NCI-H2107 treated with DMSO at 0.1 percent for 48 hours (cell line): ENCODE measurements around the gene CDK10.
A peak's percentile ranks its signal among the peaks of the same experiment; 100 is the strongest.
"Not testable (repeated sequence)": the region's sequence is repeated elsewhere in the genome, so short reads cannot be mapped to it uniquely, and the experiment has no call there.

Experiments used
- DNase-seq: peaks from one replicate; lab custom pipeline; 2025; ENCODE audit not compliant: unreplicated experiment; lab: John Stamatoyannopoulos, UW

CDK10 gene, protein sequence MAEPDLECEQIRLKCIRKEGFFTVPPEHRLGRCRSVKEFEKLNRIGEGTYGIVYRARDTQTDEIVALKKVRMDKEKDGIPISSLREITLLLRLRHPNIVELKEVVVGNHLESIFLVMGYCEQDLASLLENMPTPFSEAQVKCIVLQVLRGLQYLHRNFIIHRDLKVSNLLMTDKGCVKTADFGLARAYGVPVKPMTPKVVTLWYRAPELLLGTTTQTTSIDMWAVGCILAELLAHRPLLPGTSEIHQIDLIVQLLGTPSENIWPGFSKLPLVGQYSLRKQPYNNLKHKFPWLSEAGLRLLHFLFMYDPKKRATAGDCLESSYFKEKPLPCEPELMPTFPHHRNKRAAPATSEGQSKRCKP

DNA sequence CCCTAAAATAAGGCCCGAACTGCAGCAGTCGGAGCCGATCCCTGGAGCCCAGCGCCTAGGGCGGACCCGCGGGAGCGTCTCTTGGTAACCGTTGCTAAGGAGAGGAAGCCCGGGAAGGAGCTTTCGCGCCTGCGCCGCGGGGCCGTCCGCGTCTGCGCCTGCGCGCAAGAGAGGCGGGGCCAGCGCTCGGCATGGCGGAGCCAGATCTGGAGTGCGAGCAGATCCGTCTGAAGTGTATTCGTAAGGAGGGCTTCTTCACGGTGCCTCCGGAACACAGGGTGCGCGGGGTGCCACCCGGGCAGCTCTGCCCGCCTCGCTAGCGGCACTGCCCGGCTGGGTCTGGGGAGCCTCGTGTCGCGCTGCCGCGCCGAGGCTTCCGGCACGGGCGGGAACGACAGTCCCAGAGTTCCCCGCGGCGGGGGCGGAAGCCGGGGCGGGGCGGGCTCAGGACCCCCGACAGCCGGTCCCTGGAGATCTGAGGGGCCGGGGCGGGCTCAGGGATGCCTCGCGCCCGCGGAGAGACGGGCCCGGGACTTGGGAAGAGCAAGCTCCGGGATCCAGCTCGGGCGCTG, at the start of gene CDK10:
CDK10 (plus strand) TSS at position 170 of the 572 bp plus-strand sequence; CDS start at position 192, 22 bp downstream.
- DNase-seq, result peak; percentile 67

DNA sequence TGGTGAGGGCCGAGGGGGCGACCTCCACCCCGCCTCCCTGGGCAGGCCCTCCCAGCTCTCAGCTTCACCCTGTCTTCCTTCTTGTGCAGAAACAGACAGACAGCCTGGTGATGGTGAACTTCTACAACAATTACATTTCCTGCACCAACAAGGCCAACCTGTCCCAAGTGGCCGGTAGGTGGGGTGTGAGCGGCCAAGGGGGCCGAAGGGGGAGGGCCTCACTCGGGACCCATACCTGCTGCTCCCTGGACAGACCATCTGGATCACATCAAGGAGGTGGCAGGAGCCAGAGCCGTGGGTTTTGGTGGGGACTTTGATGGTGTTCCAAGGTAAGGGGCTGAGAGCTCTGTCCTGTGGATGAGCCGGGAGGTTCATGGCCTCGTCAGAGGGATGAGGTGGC, 49.1 kb upstream of the CDK10 start:
- DNase-seq, result no peak

DNA sequence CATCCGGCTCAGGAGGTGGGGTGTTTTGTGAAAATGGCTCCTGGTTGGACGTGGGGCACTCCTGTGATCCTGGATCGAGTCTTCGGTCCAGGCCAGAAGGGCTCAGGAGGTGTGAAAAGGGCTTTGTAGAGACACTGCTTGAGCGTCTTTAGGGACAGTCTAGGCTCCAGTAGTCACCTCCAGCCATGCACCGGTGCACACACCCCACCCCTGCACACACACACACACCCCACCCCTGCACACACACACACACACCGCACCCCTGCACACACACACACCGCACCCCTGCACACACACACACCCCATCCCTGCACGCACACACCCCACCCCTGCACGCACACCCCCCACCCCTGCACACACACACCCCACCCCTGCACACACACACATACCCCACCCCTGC, 48.0 kb upstream of the CDK10 start:
- no peak for DNase-seq

DNA sequence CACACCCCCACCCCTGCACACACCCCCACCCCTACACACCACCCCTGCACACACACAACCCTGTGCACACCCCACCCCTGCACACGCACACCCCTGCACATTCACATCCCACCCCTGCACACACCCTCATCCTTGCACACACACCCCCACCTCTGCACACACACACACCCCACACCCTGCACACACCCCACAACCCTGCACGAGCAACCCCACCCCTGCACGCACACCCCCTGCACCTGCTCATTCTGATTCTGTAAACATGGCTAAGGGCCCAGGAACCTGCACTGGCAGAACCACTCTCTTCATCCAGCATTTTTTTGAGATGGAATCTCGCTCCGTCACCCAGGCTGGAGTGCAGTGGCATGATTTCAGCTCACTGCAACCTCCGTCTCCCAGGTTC, 47.1 kb upstream of the CDK10 start:
- DNase-seq, result no peak

DNA sequence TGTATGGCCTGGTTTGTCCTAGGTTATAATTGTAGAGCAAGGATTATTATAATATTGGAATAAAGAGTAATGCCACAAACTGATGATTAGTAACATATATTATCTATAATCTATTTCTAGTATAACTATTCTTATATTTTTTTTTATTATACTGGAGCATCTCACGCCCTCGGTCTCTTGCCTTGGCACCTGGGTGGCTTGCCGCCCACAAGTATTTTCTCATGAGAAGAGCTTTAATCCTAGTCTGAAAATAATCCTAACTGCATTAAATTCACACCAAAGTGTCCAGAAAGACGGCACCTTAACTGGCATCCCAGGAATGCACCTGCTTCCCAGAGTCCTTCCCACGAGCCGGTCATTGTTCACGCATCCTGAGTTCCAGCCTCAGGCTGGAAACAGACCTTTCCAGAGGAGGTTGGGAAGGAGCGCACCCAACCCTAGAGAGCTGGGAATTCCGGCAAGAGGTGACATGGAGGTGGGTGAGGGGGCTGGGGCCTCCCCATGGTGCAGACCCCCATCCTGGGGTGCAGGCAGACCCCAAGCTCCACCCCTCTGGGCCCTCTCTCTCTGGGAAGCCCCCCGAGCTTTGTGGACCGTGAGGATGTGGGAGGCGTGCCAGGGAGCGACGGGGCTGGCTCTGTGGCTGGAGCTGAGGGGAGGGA, 44.9 kb upstream of the CDK10 start:
- no peak for DNase-seq

DNA sequence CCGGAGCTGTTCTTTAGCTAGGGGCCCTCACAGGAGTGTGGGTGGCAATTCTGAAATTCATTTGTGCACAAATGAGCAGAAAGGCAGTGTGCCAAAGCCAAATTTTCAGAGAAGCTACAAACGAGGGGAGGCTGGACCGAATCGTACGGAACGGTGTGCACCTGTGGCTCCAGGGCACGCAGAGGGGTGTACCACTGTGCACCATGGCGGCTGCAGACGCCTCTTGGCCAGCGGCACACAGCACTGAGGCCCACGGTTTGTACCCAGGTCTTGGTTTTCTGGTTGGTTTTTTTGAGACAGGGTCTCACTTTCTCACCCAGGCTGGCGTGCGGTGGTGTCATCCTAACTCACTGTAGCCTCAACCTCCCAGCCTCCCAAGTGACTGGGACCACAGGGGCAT, 43.9 kb upstream of the CDK10 start:
- DNase-seq, result no peak

DNA sequence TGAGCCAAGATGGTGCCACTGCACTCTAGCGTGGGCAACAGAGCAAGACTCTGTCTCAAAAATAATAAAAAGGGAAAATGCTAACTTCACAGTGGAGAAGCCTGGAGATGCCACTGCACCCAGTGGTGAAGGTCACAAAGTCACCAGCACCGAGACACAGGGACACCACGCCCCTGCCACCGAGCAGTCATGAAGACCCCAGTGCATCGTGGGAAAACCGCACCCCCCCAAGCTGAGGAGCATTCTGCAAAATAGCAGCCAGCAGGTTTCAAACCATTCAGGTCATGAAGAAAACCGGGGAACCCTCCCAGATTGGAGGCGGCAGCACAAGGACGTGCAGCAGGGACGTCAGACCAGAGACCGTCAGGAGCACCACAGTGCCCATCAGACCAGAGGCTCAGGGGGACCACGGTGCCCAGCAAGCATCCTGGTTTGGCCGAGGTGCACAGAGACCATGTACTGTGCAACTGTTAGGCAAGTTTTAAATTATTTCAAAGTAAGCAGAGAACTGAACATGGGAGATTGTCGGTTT, 42.7 kb upstream of the CDK10 start:
- no peak for DNase-seq

DNA sequence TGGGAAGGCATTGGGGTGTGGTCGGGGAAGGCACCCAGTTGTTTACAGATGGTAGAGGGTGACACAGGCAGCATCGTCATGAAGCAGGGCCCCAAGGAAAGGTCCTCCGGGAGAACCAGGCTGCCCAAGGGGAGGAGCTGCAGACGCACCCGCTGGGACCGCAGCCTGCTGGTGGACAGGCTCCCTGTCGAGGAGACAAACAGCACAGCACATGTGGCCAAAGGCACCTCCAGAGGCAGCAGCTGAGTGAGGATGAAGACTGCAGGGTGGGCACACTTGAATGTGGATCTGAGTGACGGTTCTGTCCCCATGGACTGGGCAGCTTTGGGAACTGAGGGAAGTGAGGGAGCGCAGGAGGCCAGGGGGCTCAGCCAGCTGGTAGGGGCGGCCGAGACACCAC, 41.4 kb upstream of the CDK10 start:
- DNase-seq, result no peak

DNA sequence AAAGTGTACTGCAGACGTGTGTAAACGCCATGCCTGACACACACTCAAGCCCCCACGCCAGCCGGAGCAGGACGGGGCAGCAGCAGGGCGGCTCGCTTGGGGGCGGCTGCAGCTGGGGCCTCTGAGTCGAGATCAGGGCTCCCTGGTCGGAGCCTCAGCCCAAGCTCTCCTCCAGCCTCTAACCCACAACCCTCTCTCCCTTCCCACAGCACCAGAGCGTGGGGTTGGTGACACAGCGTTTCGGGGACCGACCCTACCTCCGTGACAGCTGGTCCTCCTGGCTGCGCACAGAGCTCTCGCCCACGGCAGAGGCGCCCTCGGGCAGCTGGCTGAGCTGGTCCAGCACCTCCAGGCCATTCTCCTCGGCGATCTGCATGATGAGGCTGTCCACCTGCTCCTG, 40.2 kb upstream of the CDK10 start:
- DNase-seq, result no peak

DNA sequence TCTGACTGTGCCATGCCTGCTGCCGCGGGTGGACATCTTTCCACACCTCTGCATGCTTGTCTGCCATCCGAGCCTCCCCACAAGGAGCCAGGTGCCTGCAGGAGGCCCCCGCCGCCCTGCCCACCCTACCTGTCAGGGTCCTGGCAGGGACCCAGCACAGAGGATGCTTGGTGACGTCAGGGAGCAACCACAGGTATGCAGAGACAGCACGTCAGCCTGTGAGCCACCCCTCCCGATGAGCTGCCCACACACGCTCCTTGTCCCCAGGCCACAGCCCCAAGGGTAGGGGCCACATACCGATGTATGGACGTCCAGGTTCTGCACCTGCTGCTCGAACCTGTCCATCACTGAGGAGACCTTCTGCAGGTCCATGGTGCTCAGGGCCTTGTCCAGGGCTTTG, 39.6 kb upstream of the CDK10 start:
- no peak for DNase-seq

DNA sequence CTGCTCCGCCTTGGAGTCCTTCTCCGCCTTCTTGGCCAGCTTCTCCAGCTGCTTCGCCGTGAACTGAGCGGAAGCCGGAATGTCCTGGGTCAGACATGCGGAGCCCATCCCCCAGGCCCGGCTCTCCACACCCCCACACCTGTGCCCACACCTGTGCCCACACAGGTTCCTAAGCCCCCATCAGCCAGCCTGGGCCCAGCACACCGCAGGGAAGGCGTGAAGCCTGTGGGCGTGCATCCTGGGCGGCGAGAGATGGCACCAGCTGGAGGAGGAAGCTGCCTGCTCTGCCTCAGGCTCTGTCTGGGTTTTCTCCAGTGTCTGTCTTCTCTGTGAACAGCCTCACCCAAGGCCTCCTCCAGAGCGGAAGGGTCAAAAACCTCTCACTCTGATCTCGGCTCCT, 34.9 kb upstream of the CDK10 start:
- DNase-seq, result no peak

DNA sequence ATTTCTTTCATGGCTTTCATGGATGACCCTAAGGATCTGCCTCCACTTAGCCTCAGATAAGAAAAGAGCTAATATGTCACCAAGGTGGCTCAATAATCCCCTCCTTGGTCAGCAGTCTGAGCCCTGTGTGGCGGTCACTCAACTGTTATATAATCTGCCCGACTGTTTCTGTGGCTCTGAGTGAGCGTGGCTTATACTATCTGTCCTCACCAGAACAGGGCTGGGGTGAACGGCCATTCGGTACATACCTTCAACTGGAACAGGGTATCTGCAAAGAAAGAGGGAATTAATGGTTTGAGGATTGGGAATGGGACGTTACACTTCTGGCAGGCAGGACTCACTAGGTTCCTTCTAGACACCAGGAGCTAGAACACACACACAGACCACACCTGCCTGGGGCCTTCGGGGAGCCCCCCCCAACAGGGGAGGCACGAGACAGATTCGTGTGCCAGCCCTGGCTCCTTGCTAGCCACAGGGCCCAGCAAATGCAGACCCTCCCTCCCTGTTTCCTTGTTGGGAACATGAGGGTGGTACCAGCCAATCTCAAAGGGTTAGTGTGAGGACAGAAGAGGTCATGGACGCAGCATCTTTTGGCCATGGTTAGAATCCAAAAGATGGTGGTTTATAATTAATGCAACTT, 32.7 kb upstream of the CDK10 start:
- DNase-seq, result no peak

DNA sequence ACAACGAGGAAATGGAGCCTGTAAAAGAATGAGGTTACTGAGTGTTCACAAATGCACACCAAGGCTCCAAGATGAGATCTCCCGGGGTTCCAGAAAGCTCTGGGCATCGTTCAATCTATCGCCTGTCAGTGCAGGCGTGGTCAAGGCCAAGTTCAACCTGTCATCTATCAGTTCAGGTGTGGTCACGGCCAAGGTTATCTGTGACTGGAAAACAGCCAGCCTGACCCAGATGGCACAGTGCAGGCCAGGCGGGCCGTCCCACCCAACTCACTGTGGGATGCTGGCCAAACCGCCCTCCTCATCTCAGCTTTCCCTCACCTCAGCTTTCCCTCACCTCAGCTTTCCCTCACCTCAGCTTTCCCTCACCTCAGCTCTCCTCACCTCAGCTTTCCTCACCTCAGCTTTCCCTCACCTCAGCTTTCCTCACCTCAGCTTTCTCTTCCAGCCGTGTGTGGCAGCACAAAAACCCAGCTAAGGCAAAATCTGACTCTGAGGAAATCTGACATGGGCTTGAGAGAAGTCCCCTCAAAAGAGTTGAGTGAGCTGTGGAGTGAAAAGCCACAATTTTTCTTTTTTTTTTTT, 31.3 kb upstream of the CDK10 start:
- no peak for DNase-seq

DNA sequence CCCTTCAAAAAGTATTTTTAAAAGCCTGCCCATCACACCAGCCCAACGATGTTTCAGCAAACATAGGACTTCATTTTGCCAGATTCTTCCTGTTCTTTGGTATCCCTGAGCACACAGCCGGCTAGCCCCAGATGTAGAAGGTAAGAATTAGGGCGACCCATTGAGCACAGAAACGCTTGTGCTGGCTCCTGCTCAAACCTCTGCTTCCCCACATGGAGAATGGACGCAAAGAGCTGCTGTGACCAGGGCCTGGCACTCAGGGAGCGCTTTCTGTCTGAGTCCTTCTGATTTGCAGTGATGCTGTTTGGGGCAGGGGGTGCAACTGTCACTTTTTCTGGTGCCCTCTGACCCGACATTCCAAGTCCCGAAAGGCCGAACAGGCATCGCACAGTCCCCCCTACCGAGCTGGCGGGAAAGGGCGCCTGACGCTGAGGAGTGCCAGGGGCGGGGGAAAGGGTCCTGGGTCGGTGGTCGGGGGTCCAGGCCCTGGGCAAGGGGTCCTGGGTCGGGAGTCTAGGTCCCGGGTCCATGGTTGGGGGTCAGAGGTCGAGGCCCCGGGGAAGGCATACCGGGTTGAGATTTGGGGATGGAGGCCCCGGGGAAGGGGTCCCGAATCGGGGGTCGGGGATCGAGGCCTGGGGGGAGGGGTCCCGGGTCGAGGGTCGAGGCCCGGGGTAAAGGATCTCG, 29.9 kb upstream of the CDK10 start:
- DNase-seq, result no peak

DNA sequence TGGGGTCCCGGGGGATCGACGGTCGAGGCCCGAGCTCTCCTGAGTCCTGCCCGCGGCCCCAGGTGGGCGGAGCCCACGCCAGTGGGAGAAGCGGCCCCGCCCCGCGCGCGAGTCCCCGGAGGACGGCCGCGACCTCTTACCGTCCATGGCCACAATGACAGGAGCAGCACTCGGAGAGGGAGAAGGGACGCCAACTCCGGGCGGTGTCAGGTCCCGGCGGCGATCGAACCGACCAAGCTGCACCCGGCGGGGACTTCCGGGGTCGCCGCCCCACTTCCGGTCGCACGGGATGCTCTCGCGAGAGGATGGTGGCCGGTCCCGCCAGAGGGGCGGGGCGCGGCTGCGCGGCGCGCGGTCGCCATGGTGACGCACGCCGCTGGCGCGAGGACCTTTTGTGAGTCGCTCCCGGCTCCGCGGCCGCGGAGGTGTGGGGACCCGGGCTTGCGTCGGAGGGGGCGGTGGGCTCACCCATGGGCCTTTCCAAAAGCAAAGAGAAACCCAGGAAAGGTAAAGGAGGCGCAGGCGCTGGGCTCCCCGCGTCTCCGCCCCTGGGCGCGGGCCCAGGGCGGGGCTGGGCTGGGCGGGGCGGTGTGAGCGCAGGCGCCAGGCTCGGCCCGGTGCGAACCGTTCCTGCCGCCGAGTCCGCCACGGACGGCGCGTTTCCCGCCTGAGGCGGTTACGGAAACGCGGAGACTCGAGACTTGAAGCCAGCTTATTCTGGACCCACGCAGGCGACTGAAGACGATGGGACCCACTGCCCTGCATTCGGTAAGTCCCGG, 28.9 kb upstream of the CDK10 start, which contains the start of the genes CHMP1A and SPATA33:
CHMP1A (minus strand) TSS at position 267 of the 779 bp plus-strand sequence; CDS start at position 147, 120 bp downstream.
SPATA33 (plus strand) TSS at position 395 of the 779 bp plus-strand sequence; CDS start at position 471, 76 bp downstream.
- peak; percentile 56 for DNase-seq

DNA sequence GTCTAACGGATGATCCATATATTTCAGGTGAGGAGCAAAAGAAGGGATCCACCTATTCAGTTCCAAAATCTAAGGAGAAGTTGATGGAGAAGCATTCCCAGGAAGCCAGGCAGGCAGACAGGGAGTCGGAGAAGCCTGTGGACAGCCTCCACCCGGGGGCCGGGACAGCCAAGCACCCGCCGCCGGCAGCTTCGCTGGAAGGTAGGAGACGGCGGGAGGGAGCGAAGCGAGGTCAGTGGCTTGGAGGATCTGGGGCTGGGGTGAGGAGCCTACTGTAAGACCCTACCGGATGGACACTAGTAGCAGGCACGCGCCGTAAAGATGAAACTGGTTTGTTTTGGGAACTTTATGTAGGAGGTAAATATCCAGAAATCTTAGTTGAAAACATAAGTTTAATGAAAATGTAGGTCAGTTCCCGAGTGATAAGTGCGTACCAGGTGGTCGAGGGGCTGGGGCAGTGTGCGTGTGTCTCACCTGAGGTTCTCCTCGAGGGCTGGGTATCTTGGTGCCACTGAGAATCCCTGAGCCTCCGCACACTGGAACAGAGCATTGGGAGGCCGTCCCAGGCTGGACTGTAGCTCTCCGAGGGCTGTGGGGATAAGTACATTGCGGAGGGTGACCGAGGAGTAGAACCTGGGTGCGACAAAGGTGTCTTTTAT, 28.1 kb upstream of the CDK10 start:
- DNase-seq, result no peak

DNA sequence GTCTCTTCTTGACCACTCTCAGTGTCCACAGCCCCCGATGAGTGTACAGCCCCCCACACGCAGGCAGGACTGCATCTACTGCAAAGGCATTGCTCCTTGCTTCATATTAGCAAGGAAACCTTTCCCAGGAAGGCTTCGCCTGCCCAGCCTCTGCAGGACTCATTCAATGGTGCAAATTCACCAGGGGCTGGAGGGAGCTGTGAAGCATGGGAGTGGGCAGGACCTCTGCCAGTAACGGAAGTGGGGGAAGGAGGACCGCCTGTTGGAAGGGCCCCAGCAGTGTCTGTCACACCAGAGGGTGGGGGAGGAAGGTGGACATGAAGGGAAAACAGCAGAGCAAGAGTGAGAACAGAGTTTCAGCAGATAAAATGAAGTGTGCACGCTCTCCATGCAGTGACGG, 26.3 kb upstream of the CDK10 start:
- no peak for DNase-seq

DNA sequence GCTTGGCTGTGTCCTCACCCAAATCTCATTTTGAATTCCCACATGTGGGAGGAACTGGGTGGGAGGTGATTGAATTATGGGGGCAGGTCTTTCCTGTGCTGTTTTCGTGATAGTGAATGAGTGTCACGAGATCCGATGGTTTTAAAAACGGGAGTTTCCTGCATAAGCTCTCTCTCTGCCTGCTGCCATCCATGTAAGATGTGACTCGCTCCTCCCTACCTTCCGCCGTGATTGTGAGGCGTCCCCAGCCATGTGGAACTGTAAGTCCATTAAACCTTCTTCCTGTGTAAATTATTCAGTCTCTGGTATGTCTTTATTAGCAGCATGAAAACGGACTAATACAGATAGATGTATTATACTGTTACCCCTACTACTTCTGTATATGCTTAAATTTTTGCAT, 25.3 kb upstream of the CDK10 start:
- no peak for DNase-seq

DNA sequence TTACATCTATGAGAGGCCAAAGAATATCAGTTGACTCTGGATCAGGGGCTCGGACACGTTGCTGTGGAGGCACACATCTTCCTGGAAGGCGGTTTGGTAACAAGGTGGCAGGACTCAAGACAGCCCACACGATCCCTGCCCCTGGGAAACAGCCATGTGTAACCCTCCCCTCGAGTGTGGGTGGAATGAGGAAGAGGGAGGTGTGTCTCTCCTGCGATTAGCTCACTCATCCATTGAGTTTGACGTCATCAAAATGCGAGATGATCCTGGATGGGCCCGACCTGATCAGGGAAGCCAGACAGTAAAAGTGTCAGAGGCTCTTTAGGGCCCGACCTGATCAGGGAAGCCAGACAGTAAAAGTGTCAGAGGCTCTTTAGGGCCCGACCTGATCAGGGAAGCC, 22.3 kb upstream of the CDK10 start:
- DNase-seq, result not testable (repeated sequence)
